GM21737 (cell line): ENCODE data around the gene MON1A.
"Not testable (repeated sequence)": the region's sequence is repeated elsewhere in the genome, so short reads cannot be mapped to it uniquely, and the experiment has no call there.

Experiments
- ATAC-seq: cut with Tn5 transposase; IDR thresholded peaks from one replicate; pipeline ENCODE4 v1.9.1; 2021; ENCODE audit warnings: mild to moderate bottlenecking, moderate library complexity; ENCODE audit not compliant: unreplicated experiment

Gene MON1A, protein sequence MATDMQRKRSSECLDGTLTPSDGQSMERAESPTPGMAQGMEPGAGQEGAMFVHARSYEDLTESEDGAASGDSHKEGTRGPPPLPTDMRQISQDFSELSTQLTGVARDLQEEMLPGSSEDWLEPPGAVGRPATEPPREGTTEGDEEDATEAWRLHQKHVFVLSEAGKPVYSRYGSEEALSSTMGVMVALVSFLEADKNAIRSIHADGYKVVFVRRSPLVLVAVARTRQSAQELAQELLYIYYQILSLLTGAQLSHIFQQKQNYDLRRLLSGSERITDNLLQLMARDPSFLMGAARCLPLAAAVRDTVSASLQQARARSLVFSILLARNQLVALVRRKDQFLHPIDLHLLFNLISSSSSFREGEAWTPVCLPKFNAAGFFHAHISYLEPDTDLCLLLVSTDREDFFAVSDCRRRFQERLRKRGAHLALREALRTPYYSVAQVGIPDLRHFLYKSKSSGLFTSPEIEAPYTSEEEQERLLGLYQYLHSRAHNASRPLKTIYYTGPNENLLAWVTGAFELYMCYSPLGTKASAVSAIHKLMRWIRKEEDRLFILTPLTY

GRCh38 chr3:49929291-49930167 is at the start of gene MON1A:
TSS of gene MON1A (minus strand) at chr3:49929811. CDS start at chr3:49913346, 16,465 bp downstream.
- peak; percentile 87 for ATAC-seq

DNA sequence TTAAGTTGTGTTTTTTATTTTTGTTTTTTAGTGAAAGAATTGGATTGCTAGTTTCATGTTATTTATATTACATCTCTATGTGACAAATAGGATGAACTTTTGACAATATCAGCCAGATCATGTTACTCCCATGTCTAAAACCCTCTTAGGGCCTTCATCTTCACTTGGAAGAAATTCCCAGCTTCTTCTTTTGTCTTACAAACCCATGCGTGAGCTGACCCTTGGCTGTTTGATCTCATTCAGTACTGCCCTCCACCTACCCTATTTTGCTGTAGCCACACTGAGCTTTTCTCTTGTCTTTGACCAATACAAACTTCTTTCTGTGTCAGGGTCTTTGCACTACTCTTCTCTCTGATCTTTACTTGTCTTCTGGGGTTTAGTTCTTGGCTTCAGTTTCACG is 47.3 kb upstream of the MON1A start:
- ATAC-seq: no peak

- ATAC-seq: no peak
Measured at GRCh38 chr3:49972656-49973055, 43.0 kb upstream of the MON1A start.

- ATAC-seq: no peak
Measured at GRCh38 chr3:49968346-49968745, 38.7 kb upstream of the MON1A start.

DNA sequence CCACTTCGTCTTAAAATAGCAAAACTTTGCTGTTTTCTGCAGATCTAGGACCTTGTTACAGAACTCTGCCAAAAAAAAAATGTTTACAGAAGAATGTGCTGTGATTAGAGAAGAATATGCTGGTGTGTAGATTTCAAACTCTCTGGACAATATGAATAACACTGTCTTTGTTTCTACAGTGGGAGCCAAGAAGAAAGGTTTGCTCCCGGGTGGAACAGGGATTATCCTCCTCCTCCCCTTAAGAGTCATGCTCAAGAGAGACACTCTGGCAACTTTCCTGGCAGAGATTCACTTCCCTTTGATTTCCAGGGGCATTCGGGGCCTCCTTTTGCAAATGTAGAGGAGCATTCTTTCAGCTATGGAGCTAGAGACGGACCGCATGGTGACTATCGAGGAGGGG is 37.7 kb upstream of the MON1A start:
- no peak for ATAC-seq

GRCh38 chr3:49966233-49966942 is 36.8 kb upstream of the MON1A start:
- no peak for ATAC-seq

DNA sequence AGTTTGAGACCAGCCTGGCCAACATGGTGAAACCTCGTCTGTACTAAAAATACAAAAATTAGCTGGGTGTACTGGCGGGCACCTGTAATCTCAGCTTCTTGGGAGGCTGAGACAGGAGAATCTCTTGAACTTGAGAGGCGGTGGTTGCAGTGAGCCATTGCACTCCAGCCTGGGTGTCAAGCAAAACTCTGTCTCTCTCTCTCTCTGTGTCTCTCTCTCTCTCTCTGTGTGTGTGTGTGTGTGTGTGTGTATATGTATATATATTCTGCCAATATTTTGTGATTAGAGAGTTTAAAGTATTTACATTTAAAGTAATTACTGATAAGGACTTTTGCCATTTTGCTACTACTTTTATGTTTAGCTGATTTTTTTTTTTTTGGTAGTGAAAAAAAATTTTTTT is 26.0 kb upstream of the MON1A start:
- ATAC-seq: no peak

GRCh38 chr3:49952924-49953323 is 23.3 kb upstream of the MON1A start:
- no peak for ATAC-seq

DNA sequence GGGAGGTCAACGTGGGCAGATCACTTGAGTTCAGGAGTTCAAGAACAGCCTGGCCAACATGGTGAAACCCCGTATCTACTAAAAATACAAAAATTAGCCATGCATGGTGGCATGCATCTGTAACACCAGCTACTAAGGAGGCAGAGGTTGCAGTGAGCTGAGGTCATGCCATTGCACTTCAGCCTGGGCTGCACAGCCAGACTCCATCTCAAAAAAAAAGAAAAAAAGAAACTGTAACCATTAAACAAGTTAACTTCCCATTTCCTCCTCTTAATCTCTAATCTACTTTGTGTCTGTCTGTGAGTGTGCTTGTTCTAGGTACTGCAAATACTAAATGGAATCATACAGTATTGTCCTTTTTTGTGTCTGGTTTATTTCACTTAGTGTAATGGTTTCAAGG is 13.0 kb upstream of the MON1A start:
- no peak for ATAC-seq

DNA sequence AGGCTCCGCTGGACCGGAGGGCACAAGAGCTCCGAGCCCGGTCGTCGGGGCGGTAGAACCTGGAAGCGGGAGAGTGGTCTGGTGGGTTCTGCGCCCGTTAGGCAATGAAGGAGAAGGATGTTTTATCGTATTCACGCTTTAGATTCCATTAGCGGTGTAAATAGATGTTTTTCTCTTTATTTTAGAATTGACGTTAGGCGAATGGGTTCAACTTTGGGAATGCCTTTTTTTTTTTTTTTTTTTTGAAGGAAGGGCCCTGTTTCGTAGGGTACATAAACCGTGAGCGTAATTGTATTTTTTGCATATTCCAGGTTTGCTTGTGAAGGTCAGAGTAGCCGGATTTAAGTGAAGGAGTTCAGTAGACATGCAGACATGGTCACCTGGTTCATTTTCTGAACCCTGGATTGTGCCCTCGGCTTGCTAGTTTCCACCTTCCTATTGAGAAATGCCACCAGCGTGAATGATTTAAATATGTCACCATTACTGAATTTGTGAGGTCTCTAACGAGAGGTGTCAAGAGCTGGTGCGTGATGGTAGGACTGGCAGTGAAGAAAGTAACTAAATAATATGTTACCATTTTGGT is 11.1 kb upstream of the MON1A start:
- no peak for ATAC-seq

- ATAC-seq: peak; percentile 92
Measured at GRCh38 chr3:49939858-49940666, 10.5 kb upstream of the MON1A start, which contains the start of gene RBM6. TSS of gene RBM6 (plus strand) at chr3:49940150. CDS start at chr3:49962642, 22,492 bp downstream.

- no peak for ATAC-seq
Measured at GRCh38 chr3:49937090-49937489, 7.5 kb upstream of the MON1A start.

DNA sequence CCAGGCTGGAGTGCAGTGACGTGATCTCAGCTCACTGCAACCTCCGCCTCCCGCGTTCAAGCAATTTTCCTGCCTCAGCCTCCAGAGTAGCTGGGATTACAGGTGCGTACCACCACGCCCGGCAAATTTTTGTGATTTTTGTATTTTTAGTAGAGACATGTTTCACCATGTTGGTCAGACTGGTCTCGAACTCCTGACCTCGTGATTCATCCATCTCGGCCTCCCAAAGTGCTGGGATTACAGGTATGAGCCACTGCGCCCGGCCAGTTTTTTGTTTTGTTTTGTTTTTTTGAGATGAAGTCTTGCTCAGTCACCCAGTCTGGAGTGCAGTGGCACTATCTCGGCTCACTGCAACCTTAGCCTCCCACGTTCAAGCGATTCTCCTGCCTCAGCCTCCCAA is 2.7 kb upstream of the MON1A start:
- not testable (repeated sequence) for ATAC-seq

DNA sequence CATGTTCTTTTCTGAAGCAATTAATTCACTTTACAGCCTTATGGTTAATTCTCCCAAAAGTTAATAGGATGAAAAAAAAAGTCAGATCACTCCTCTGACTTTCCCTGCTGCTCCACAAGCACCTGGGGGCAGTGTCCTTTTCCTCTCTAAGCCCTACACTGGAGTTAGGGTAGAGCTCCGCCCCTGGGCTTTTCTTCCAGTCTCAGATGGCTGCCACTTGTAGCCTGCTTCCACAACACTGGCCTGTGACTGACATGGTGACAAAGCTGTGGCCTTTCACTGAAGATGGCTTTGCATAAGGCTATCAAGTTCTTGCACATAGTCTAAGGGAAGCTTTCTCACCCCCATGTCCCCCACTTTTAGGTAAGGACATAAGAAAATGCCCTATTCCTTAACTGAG is 1.3 kb upstream of the MON1A start:
- no peak for ATAC-seq

DNA sequence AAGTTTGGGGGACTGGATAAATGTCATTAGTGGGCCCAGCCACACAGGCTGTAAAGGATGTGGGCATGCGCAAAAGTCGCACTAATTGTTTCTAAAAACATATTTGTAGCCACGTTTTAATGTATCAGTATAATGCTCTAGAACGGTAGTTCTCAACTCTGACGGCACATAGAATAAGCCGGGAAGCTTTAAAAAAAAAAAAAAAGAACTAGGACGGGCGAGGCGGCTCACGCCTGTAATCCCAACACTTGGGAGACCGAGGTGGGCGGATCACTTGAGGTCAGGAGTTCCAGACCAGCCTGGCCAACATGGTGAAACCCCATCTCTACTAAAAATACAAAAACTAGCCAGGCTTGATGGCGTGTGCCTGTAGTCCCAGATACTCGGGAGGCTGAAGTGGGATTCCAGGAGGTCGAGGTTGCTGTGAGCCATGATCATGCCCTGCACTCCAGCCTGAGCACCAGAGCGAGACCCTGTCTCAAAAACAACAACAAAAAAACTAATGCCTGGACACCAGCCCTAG is 618 bp upstream of the MON1A start:
- ATAC-seq: no peak

- ATAC-seq: no peak
Measured at GRCh38 chr3:49928481-49929017, 1.1 kb downstream of the MON1A start.

DNA sequence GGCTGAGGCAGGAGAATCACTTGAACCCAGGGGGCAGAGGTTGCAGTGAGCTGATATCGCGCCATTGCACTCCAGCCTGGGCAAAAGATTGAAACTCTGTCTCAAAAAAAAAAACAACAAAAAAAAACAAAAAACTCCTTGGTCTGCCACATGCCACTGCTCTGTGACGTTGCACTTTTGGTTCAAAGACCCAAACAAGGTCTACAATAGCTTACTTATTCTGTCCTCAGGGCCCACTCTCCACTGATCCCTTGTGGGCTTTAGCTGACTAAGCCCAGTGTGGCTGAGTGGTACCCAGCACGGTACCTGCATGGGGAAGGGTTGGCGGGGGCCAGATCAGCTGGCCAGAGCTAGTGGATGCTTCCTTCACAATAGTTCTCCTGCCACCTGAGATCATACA is 1.8 kb downstream of the MON1A start:
- ATAC-seq: no peak

DNA sequence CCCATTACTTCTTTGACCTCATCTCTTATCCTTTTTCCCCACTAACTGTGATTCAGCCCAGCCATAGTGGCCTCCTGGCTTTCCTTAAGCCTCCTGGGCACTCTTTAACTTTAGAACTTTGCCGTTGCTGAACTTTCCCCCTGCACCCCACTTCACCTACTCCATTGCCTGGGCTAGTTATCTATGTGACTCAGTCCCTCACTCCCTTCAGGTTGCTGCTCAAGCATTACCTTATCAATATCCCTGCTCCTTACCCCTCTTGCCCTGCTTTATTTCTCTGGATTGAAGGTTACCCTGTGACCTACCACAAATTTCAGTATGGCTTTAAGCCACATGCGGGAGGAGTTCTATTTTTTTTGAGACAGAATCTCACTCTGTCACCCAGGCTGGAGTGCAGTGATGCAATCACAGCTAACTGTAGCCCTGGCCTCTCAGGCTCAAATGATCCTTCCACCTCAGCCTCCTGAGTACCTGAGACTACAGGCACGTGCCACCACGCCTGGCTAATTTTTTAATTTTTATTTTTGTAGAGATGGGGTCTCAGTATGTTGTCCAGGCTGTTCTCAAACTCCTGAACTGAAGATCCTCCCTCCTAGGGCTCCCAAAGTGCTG is 3.4 kb downstream of the MON1A start:
- no peak for ATAC-seq

DNA sequence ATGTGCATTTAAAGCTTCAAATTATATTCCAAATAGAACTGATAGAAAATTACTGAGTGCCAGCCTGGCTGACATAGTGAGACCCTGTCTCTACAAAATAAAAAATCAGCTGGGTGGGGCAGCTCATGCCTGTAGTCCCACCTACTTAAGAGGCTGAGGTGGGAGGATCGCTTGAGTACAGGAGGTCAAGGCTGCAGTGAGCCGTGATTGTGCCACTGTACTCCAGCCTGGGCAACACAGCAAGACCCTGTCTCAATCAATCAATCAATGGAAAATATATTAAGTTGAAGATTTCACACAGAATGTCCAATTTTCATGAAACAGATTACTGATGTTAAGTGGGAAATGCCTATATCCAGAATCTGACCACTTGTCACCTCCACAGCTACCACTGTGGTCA is 4.1 kb downstream of the MON1A start:
- no peak for ATAC-seq
